Naive B cell (primary cell): ENCODE measurements around the gene CCSER1. TPM values are rescaled to one million over a fixed set of nuclear protein-coding genes. Genes with fewer than 3 reads are reported as not detected.
"Not testable (repeated sequence)": the region's sequence is repeated elsewhere in the genome, so short reads cannot be mapped to it uniquely, and the experiment has no call there.

Source experiments
- ATAC-seq, 2 donors: fragments of 150-1000 bp; cut with Tn5 transposase; 2 replicates each; pipeline ENCODE4 v1.10.0; 2021; ENCODE audit warnings: low read depth in 2 of 2, mild to moderate bottlenecking in 2 of 2, moderate library complexity in 2 of 2
- DNase-seq: peaks from one replicate; pipeline ENCODE4 v3.0.0; 2022
- H3K27ac Mint-ChIP-seq, 6 donors: one replicate each; pipeline ENCODE4 v1.8.0; 2020 to 2022; ENCODE audit warnings: mild to moderate bottlenecking in 6 of 6, mixed read lengths in 6 of 6, moderate library complexity in 5 of 6, inconsistent platforms in 2 of 6
- H3K27me3 Mint-ChIP-seq, 3 donors: one replicate each; pipeline ENCODE4 v1.8.0; 2021 to 2022; ENCODE audit warnings: mixed read lengths in 3 of 3, mild to moderate bottlenecking in 1 of 3
- H3K36me3 Mint-ChIP-seq, 2 donors: one replicate each; pipeline ENCODE4 v1.8.0; 2020 to 2022; ENCODE audit warnings: mixed read lengths in 2 of 2, inconsistent platforms in 1 of 2, mild to moderate bottlenecking in 1 of 2
- H3K4me1 Mint-ChIP-seq, 3 donors: one replicate each; pipeline ENCODE4 v1.8.0; 2020 to 2022; ENCODE audit warnings: mixed read lengths in 3 of 3, inconsistent platforms in 1 of 3, mild to moderate bottlenecking in 1 of 3, moderate library complexity in 1 of 3
- H3K4me3 Mint-ChIP-seq, 8 donors: one replicate each; pipeline ENCODE4 v1.8.0; 2020 to 2022; ENCODE audit warnings: mild to moderate bottlenecking in 8 of 8, mixed read lengths in 8 of 8, moderate library complexity in 8 of 8, inconsistent platforms in 2 of 8
- H3K9me3 Mint-ChIP-seq, 7 donors: one replicate each; pipeline ENCODE4 v1.8.0; 2020 to 2022; ENCODE audit warnings: mixed read lengths in 7 of 7, mild to moderate bottlenecking in 5 of 7, inconsistent platforms in 2 of 7, moderate library complexity in 1 of 7
- polyA plus RNA-seq, 6 donors: library from polyadenylated mRNA; unstranded; fragments of 300-500 nt; fragmentation: Illumina TruSeq; gene quantifications; one replicate each; pipeline ENCODE4 v1.2.3, GENCODE V29; 2021; ENCODE audit warnings: low read depth in 6 of 6

Gene CCSER1
- polyA plus RNA-seq, 6 donors from 2014 or later: 4.4 to 16.4 (median 14.9) TPM; not detected in 1

- no peaks in the 10 kb centered on the region for H3K27me3 Mint-ChIP-seq
- no peak for ATAC-seq
- DNase-seq: no peak
- H3K9me3 Mint-ChIP-seq: peaks cover 2 to 15% (median 6%) of the 10 kb centered on the region in 7 donors
- no peaks in the 10 kb centered on the region for H3K4me1 Mint-ChIP-seq
- peak overlapping the region in 1 of 6 donors; percentile 3 for H3K27ac Mint-ChIP-seq
- H3K4me3 Mint-ChIP-seq: no peak overlapping the region
- H3K36me3 Mint-ChIP-seq: no peaks in the 10 kb centered on the region
Observed at GRCh38 chr4:91448668-91449330, 1321.6 kb downstream of the CCSER1 start.

GRCh38 chr4:91454111-91454510 is 1326.9 kb downstream of the CCSER1 start:
- no peaks in the 10 kb centered on the region for H3K4me1 Mint-ChIP-seq
- DNase-seq: no peak
- no peak overlapping the region for H3K4me3 Mint-ChIP-seq
- no peak for ATAC-seq
- H3K36me3 Mint-ChIP-seq: no peaks in the 10 kb centered on the region
- H3K27me3 Mint-ChIP-seq: no peaks in the 10 kb centered on the region
- H3K27ac Mint-ChIP-seq: no peak overlapping the region
- H3K9me3 Mint-ChIP-seq: peaks cover 0 to 18% (median 12%) of the 10 kb centered on the region in 7 donors

- ATAC-seq, H3K27ac Mint-ChIP-seq, H3K36me3 Mint-ChIP-seq, H3K4me3 Mint-ChIP-seq, H3K27me3 Mint-ChIP-seq, H3K4me1 Mint-ChIP-seq, DNase-seq: not testable (repeated sequence)
- peaks cover 13 to 55% (median 17%) of the 10 kb centered on the region in 7 donors for H3K9me3 Mint-ChIP-seq
Observed at GRCh38 chr4:91462566-91462965, 1335.4 kb downstream of the CCSER1 start.

DNA sequence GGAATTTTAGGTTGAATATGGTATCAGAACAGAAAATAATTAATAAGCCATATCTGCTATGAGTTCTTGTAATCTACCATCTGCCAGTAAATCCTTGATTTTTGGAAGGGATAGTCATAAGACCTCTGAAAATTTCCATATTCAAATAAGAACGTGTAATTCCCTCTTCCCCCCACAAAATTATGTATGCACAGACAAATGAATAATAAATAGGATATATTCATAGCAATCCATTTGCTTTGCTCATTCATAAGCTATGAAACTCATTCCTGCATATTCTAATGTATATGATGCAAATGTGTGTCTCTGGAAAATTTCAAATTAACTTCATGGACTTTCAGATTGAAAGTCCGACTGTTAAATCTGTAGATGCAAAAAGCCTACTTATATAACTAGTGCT is 1343.5 kb downstream of the CCSER1 start:
- DNase-seq (no peak), ATAC-seq (no peak)
- H3K27ac Mint-ChIP-seq: no peak overlapping the region
- H3K36me3 Mint-ChIP-seq: no peaks in the 10 kb centered on the region
- H3K27me3 Mint-ChIP-seq: no peaks in the 10 kb centered on the region
- H3K4me1 Mint-ChIP-seq: no peaks in the 10 kb centered on the region
- peaks cover 0 to 11% (median 4%) of the 10 kb centered on the region in 7 donors for H3K9me3 Mint-ChIP-seq
- no peak overlapping the region for H3K4me3 Mint-ChIP-seq

- Mint-ChIP-seq H3K9me3 (peaks cover 0 to 9% (median 4%) of the 10 kb centered on the region in 7 donors), H3K4me3 (no peak overlapping the region), H3K27ac (no peak overlapping the region), H3K27me3 (no peaks in the 10 kb centered on the region), H3K4me1 (no peaks in the 10 kb centered on the region), H3K36me3 (no peaks in the 10 kb centered on the region)
- DNase-seq (no peak), ATAC-seq (no peak)
Observed at GRCh38 chr4:91471280-91471679, 1344.1 kb downstream of the CCSER1 start.

- ATAC-seq: no peak
- H3K4me1 Mint-ChIP-seq: no peaks in the 10 kb centered on the region
Observed at GRCh38 chr4:91472046-91472445, 1344.9 kb downstream of the CCSER1 start.

DNA sequence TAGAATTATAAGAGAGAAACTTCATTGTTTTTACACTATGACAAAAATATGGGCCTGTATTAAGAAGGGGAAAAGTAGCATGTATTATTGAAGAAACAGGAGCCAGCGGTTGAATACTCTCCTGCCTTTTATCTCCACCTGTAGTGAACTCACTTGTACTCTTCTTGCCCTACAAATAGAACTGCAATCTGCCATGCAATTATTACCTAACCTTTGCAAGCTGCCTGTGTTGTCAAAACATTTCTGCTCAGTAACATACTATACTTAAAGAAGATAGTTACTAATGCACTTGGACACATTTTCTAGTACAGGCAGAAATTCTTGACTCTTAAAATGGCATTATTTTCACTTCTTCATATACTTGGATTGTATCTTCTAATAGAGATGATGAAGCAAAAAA is 1358.2 kb downstream of the CCSER1 start:
- peaks cover 0 to 16% (median 6%) of the 10 kb centered on the region in 7 donors for H3K9me3 Mint-ChIP-seq
- H3K4me1 Mint-ChIP-seq: no peaks in the 10 kb centered on the region
- no peak overlapping the region for H3K4me3 Mint-ChIP-seq
- no peak overlapping the region for H3K27ac Mint-ChIP-seq
- no peak for ATAC-seq
- H3K36me3 Mint-ChIP-seq: no peaks in the 10 kb centered on the region
- no peak for DNase-seq
- no peaks in the 10 kb centered on the region for H3K27me3 Mint-ChIP-seq

More at GRCh38 chr4:91472046-91472445, 1344.9 kb downstream of the CCSER1 start:
- Mint-ChIP-seq H3K27me3 (no peaks in the 10 kb centered on the region), H3K9me3 (peaks cover 0 to 8% (median 4%) of the 10 kb centered on the region in 7 donors), H3K36me3 (no peaks in the 10 kb centered on the region), H3K27ac (no peak overlapping the region), H3K4me3 (no peak overlapping the region)
- DNase-seq: no peak

DNA sequence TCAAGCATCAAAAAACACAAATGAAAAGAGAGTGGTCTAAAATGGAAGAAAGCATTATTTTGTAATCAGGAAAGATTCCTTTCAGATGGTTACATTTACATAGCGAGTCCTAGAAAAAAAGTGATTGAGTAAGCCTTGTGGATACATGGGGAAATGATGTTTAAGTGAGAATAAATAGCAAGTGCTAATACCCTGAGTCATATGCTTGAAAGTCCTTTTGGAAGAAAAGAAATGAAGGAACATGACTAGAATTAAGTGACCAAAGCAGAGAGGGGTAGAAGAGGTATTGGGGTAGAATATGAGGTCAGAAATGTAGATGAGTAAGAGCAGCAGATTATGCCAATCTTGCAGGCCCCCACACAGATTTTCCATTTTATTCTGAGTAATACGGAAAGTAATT is 1361.8 kb downstream of the CCSER1 start:
- Mint-ChIP-seq H3K4me1 (no peaks in the 10 kb centered on the region), H3K27ac (no peak overlapping the region), H3K9me3 (peaks cover 0 to 16% (median 6%) of the 10 kb centered on the region in 7 donors), H3K36me3 (no peaks in the 10 kb centered on the region), H3K27me3 (no peaks in the 10 kb centered on the region), H3K4me3 (no peak overlapping the region)
- no peak for DNase-seq
- no peak for ATAC-seq

GRCh38 chr4:91497892-91498291 is 1370.7 kb downstream of the CCSER1 start:
- H3K9me3 Mint-ChIP-seq: peaks cover 0 to 6% (median 2%) of the 10 kb centered on the region in 7 donors
- H3K36me3 Mint-ChIP-seq: no peaks in the 10 kb centered on the region
- H3K27ac Mint-ChIP-seq: no peak overlapping the region
- no peaks in the 10 kb centered on the region for H3K27me3 Mint-ChIP-seq
- no peaks in the 10 kb centered on the region for H3K4me1 Mint-ChIP-seq
- DNase-seq: no peak
- no peak for ATAC-seq
- H3K4me3 Mint-ChIP-seq: no peak overlapping the region

DNA sequence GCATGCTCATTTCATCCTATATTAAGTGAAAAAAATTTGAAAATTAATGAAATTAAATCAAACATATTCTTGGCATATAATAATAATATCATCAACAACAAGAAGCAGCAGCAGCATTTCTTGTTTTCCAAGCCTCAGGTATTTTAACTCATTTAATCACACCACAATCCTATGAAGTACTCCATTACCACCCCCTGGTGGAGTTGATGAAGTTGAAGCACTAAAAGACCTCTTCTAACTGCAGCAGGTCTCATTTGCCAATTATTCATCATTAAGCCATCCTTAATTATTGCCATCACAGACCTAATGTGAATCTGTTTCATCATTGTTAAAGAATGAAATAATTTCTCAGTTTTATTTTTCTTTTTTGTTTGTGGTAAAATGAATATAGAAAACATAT is 1375.2 kb downstream of the CCSER1 start:
- no peak for ATAC-seq
- peaks cover 1 to 10% (median 6%) of the 10 kb centered on the region in 7 donors for H3K9me3 Mint-ChIP-seq
- DNase-seq: no peak
- no peaks in the 10 kb centered on the region for H3K4me1 Mint-ChIP-seq
- H3K27ac Mint-ChIP-seq: no peak overlapping the region
- H3K4me3 Mint-ChIP-seq: no peak overlapping the region
- no peaks in the 10 kb centered on the region for H3K27me3 Mint-ChIP-seq
- no peaks in the 10 kb centered on the region for H3K36me3 Mint-ChIP-seq

GRCh38 chr4:91513326-91513725 is 1386.1 kb downstream of the CCSER1 start:
- DNase-seq (no peak), ATAC-seq (no peak)
- no peak overlapping the region for H3K27ac Mint-ChIP-seq
- H3K4me3 Mint-ChIP-seq: no peak overlapping the region
- H3K27me3 Mint-ChIP-seq: no peaks in the 10 kb centered on the region
- H3K4me1 Mint-ChIP-seq: no peaks in the 10 kb centered on the region
- no peaks in the 10 kb centered on the region for H3K36me3 Mint-ChIP-seq
- peaks cover 22 to 80% (median 24%) of the 10 kb centered on the region in 7 donors for H3K9me3 Mint-ChIP-seq

DNA sequence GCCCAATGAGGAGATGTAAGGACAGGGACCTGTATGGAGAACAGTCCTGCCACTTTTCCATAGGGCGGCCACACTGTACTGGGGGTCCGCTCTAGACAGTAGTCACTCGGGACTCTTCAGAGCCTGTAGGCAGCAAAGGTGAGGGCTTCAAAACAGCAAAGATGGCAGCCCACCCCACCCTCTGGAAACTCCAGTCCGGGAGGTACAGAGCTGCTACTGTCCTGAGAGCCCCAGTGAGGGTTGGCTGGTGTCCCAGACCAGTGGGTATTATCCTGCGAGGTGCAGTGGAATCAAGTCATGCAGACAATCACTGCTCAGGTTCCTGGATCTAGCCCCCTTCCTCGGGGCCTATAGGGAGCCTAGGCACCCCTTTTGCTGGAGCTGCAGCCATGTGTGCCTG is 1392.0 kb downstream of the CCSER1 start:
- no peak overlapping the region for H3K27ac Mint-ChIP-seq
- no peaks in the 10 kb centered on the region for H3K36me3 Mint-ChIP-seq
- ATAC-seq (no peak), DNase-seq (no peak)
- H3K4me3 Mint-ChIP-seq: no peak overlapping the region
- H3K4me1 Mint-ChIP-seq: no peaks in the 10 kb centered on the region
- H3K9me3 Mint-ChIP-seq: peaks cover 8 to 73% (median 26%) of the 10 kb centered on the region in 7 donors
- no peaks in the 10 kb centered on the region for H3K27me3 Mint-ChIP-seq

DNA sequence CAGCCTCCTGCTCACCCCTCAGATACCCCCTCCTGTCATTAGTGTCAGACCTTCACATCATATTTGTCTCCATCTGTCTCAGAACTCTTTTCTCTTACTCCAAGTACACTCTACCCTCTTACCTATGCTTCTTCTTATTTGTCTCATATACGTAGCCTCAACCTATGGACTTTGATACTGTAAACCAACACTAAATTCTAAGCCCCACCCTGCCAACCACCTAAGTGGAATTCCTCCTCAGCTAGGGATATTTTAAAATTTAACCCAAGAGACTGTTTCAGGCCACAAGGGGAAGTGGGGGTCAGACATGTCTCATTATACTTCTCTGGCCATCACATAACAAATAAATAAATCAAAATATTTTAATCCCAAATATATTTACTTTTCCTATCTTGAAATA is 1398.4 kb downstream of the CCSER1 start:
- peak overlapping the region in 1 of 6 donors; percentile 39 for H3K27ac Mint-ChIP-seq
- H3K36me3 Mint-ChIP-seq: no peaks in the 10 kb centered on the region
- no peaks in the 10 kb centered on the region for H3K27me3 Mint-ChIP-seq
- H3K9me3 Mint-ChIP-seq: peaks cover 2 to 29% (median 10%) of the 10 kb centered on the region in 7 donors
- peak overlapping the region in 1 of 8 donors; percentile 54 for H3K4me3 Mint-ChIP-seq
- H3K4me1 Mint-ChIP-seq: no peaks in the 10 kb centered on the region
- ATAC-seq (no peak), DNase-seq (no peak)

DNA sequence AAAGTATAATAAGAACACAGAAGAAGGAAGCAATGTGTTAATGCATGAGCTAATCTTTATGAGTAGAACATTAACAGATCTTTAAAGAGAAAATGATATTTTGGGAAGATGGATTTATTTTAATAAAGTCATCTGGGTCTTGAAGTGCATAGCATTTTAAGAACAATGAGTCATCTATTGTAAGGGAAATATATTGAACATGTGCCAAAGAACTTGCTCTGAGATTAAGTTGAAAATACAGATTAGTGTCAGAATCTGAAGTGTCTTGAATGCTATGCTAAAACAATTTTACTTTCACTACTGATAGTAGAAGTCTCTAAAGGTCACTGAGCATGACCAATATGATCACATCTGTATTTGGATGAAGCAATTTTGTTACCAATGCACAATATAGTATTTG is 1399.9 kb downstream of the CCSER1 start:
- H3K4me3 Mint-ChIP-seq: no peak overlapping the region
- H3K9me3 Mint-ChIP-seq: peaks cover 0 to 22% (median 6%) of the 10 kb centered on the region in 7 donors
- no peak for ATAC-seq
- H3K4me1 Mint-ChIP-seq: no peaks in the 10 kb centered on the region
- H3K27ac Mint-ChIP-seq: no peak overlapping the region
- H3K27me3 Mint-ChIP-seq: no peaks in the 10 kb centered on the region
- no peaks in the 10 kb centered on the region for H3K36me3 Mint-ChIP-seq
- no peak for DNase-seq
